ENCODE data around the gene KCNK2.

Gene KCNK2

DNA sequence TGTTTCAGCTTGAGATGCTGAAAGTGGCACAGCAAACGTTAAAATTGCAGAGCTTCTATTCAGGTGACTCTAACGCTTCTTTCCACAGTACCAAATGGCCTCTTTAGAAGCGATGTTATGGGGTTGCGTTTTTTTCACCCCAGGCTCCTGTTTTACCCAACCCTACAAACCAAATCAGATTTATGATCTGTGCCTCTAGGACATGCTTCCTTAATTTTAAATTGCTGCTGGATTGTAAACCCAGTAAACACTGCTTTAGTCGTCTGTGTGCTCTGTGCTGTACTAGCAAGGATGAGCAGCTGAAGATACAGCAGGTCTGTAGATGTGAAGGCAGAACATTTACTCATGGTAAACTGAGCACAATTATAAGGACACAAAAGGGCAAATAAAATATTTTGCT, 13.0 kb downstream of the KCNK2 start:
- DNase-seq, result no peak

GRCh38 chr1:215101511-215101910, 19.0 kb downstream of the KCNK2 start:
- DNase-seq, result no peak

- no peak for DNase-seq
These were observed 21.7 kb downstream of the KCNK2 start for GRCh38 chr1:215104283-215104682.

GRCh38 chr1:215106067-215106466, 23.5 kb downstream of the KCNK2 start:
- DNase-seq, result no peak

DNA sequence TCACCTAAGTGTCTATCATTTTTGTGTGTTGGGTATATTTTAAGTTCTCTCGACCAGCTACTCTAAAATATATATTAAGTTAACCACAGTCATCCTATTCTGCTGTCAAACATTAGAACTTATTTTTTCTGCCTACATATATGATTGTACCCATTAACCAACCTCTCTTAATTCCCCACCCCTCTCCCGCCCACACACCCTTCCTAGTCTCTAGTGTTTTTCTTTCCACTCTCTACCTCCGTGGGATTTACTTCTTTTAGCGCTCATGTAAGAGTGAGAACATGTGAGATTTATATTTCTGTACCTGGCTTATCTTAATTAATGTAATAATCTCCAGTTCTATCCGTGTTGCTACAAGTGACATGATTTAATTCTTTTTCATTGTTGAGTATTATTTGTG, 26.6 kb downstream of the KCNK2 start:
- no peak for DNase-seq

- no peak for DNase-seq
These were observed 29.4 kb downstream of the KCNK2 start for GRCh38 chr1:215111916-215112315.

GRCh38 chr1:215113776-215114153, 31.2 kb downstream of the KCNK2 start:
- DNase-seq, result no peak

- no peak for DNase-seq
These were observed 31.8 kb downstream of the KCNK2 start for GRCh38 chr1:215114154-215114933.

GRCh38 chr1:215115760-215116159, 33.2 kb downstream of the KCNK2 start:
- no peak for DNase-seq

DNA sequence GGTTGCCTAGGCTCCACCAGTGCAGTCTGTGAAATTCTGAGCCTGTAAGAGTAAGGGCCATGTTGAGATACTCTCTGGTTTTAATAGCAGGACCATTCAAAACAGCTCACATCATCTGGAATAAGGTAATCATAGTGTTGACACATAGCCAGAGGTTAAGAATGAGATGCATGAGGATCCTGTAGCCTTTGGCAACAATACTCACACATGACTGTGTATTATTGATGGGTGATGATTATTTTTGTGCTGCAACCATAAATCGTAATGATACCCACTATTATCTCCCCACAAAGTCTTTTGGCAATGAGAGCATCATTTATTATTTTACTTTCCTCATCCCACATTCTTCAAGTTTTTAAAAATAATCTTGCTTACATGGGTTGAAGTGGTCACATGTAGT, 35.5 kb downstream of the KCNK2 start:
- no peak for DNase-seq

GRCh38 chr1:215119056-215119455, 36.5 kb downstream of the KCNK2 start:
- DNase-seq, result no peak

DNA sequence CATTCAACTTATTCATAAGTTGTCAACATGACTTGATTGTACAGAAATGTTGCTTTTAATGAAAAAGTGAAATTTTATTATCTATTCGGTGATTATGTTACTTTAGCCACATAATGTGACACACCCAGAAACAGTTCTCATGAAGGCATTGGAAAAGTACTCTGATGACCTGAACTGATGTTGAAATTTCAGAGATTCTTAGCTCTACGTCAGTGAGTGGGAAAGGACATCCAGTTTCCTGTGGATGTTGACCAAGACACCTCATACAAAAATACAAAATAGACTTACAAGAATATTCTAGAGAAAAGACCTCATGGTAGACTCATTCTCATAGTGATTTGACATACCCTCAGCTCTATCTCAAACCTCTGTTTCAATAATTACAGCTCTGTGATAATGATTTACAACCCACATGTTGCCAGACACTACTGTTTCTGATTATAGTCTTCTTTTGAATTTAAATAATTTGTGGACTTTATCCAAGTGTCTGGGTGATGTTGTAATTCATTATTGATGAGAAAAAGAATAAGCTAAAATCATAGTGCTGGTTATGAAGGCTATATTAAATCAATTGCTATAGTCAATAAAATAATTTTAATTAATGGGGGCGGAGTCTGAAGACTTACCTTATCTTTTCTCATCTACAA, 37.3 kb downstream of the KCNK2 start:
- no peak for DNase-seq

- DNase-seq, result no peak
These were observed 46.0 kb downstream of the KCNK2 start for GRCh38 chr1:215128504-215128903.

DNA sequence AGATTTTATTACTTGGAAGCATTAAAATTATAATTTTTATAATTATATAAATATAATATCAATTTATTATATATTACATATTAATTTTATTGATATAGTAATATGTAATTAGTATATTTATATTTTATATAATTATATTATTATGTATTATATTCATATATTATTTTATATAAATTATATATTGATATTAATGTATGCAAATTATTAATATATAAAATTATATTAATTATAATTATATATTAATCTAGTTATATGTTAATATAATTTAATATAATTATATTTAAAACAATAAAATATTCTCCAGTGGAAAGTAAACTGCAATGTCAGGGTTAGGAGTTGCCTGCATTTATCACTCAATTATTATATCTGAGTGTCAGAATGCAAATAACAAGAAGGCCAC, 48.8 kb downstream of the KCNK2 start:
- DNase-seq, result no peak

DNA sequence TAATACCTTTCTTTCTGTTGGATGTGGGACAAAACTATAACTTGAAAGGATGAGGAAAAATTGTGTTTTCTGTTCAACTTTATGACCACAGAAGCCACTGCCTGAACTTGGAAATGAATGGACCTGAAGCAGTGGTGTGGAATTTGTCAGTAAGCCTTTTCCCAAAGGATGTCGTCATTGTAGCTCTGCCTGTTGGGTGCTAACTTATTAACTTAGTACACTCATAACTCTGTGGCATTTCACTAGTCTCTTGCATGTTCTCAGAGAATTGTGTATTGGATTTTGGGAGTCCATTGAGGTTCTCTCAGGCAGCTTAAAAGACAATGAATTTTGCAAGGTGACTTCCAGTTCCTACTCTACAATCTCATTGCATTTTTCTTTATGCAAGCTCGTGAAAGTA, 49.6 kb downstream of the KCNK2 start:
- no peak for DNase-seq

- no peak for DNase-seq
These were observed 51.0 kb downstream of the KCNK2 start for GRCh38 chr1:215133532-215133931.

DNA sequence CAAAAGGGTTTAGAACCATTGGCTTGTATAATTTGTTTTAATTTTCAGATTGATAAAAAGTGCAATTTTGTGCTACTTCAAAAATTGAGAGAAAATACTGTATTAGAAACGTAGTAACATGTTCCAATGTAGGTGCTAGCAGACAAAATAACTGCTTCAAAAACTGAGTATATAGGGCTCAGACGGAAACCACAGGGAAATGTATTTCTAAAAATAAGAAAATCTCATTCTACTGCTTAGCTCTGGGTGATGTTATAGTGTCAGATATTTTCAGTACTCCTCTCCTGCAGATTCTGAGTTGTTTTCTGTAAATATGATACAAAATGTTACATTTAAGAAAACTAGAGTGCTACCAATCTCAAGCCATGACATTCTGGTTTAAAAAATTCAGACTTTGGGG, 55.4 kb downstream of the KCNK2 start:
- no peak for DNase-seq

GRCh38 chr1:215140135-215140534, 57.6 kb downstream of the KCNK2 start:
- DNase-seq, result no peak

DNA sequence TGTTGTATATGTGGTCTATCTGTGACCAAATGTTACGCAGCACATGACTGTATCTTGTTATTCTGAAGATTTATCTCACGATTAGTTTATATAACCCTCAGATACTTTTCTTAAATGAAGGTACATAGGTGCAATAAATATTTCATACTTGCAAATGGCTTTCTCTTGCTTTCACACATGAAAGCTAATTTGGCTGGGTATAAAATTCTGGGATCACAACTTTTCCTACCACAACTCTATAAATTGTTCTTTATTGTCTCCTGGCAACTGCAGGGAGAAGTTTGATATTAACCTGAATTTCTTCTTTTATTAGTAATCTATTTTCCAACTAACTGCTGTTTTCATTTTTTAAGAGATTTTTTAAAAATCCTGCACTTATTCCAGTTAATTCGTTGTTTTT, 58.9 kb downstream of the KCNK2 start:
- DNase-seq, result no peak

- no peak for DNase-seq
These were observed 61.0 kb downstream of the KCNK2 start for GRCh38 chr1:215143497-215143896.

GRCh38 chr1:215146240-215146975, 63.9 kb downstream of the KCNK2 start:
- DNase-seq, result no peak

- no peak for DNase-seq
These were observed 64.5 kb downstream of the KCNK2 start for GRCh38 chr1:215147024-215147423.

GRCh38 chr1:215151841-215152549, 69.5 kb downstream of the KCNK2 start:
- no peak for DNase-seq

Data from SIG-M5 (cell line).